ENCODE data around the gene HTT.

Gene HTT

DNA sequence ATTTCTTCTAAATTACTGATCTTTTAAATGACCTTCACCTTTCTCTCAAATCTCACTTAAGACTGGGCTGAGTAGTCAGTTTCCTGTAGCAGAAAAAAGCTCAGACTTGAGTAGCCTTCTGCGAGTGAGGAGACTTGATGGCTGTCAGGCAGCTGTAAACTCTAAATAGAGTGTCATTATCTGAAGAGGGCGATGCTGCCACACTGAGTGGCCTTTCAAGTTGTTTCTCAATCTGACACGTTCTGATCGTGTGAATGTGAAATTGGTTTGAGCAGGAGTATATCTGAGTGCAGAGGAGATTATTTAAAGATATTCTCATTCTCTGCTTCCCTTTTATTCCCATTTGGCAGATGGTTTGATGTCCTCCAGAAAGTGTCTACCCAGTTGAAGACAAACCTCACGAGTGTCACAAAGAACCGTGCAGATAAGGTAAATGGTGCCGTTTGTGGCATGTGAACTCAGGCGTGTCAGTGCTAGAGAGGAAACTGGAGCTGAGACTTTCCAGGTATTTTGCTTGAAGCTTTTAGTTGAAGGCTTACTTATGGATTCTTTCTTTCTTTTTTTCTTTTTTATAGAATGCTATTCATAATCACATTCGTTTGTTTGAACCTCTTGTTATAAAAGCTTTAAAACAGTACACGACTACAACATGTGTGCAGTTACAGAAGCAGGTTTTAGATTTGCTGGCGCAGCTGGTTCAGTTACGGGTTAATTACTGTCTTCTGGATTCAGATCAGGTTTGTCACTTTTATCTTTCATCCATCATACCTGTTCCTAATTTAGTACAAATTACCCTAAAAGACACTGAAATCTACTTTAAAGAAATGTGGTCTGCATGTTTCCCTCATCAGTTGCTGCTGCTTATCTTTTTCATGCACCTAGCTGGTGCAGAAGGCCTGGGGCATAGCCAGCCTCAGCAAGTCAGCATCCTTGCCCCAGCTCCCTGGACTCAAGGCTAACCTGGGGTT, 100.2 kb downstream of the HTT start:
- DNase-seq (ENCODE audit: low read depth in 2 of 2), result no peak

GRCh38 chr4:3176367-3177229, 102.1 kb downstream of the HTT start:
- no peak for DNase-seq (ENCODE audit: low read depth in 2 of 2)

DNA sequence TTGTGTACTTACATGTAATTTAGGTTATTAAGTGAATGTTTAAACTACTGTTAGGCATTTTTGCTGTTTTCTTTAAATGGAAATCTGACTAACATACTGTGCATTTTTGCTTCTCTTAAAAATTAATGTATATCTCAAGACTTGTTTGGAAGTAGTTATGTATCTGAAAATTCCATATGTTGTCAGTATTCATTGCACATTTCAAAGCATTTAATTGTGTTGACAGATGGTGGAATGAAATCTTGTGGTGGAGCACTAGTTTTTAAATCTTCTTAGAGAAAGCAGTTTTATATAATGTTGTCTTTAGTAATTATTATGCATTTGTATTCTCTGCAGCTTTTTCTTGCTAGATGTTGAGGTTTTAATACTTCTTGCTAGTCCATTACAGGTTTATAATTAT, 102.9 kb downstream of the HTT start:
- no peak for DNase-seq (ENCODE audit: low read depth in 2 of 2)

DNA sequence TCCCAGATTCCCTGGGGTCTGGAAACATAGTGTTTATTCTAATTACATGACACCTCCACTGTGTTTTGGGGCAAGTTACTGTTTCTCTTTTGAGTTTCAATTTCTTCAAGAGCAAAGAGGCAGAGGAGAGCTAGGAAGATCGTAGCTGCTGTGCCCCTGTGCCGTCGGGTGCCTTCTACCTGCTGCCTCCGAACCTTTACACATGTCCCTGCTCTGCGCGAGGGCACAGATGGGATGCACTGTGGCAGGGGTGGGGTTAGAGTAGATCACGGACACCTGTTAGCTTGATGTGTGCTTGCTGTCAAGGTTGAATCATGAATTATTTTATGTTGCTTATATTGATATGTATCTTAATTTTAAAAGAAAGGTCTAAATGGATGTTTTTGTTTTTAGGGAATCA, 103.4 kb downstream of the HTT start:
- DNase-seq (ENCODE audit: low read depth in 2 of 2), result no peak

- no peak for DNase-seq (ENCODE audit: low read depth in 2 of 2)
Measured at GRCh38 chr4:3178351-3178750, 103.9 kb downstream of the HTT start.

DNA sequence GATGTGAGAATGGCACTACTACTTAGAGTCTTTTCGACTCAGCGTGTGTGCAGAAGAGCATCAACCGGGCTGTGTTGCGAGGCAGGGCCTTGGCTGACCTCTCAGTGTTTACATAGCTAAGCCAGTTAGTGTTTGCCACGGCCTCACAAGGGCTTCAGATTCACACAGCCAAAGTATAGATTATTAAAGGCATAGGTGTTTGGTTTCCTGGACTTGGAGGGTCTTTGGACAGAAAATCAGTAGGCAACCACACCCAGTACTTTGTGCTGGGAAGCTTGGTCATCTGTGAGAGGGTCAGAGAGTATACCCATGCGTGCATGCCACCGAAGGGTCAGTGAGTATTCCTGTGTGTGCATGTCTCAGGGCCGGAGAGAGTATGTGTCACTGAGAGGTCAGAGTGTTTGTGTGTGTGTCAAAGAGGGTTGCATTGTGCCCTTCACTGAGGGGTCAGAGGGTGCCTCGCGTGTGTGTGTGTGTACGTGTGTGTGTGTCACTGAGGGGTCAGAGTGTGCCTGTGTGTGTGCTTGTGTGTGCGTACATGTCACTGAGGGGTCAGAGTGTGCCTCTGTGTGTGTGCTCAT, 104.7 kb downstream of the HTT start:
- no peak for DNase-seq (ENCODE audit: low read depth in 2 of 2)

- DNase-seq (ENCODE audit: low read depth in 2 of 2), result no peak
Measured at GRCh38 chr4:3183008-3183407, 108.5 kb downstream of the HTT start.

- no peak for DNase-seq (ENCODE audit: low read depth in 2 of 2)
Measured at GRCh38 chr4:3184725-3185124, 110.2 kb downstream of the HTT start.

- no peak for DNase-seq (ENCODE audit: low read depth in 2 of 2)
Measured at GRCh38 chr4:3186609-3187008, 112.1 kb downstream of the HTT start.

DNA sequence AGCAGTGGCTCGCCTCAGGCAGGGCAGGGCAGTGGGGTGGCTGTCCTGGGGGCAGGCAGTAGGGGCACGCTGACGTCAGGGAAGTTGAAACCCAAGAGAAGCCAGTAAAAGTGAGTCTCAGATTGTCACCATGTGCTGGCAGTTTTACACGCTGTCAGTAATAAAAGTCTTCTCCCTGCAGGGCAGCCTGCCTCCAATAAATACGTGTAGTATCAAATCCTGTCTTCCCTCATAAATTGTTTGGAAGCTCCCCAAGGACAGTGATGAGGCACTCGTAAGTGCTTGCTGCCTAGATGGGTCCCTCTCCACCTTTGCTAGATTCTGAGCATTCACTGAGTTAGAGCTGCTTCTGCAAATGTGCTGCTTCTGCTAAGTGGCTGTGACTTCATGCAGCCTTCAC, 113.6 kb downstream of the HTT start:
- DNase-seq (ENCODE audit: low read depth in 2 of 2), result no peak

DNA sequence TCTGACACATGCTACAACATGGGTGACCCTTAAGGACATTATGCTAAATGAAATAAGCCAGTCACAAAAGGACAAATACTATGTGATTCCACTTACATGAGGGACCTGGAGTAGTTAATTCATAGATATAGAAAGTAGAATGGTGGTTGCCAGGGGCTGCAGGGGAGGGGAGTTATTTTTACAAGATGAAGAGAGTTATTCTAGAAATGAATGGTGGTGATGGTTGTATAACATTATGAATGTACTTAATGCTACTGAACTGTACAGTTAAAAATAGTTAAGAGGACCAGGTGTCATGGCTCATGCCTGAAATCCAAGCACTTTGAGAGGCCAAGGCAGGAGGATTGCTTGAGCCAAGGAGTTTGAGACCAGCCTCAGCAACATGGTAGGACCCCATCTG, 115.0 kb downstream of the HTT start:
- no peak for DNase-seq (ENCODE audit: low read depth in 2 of 2)

DNA sequence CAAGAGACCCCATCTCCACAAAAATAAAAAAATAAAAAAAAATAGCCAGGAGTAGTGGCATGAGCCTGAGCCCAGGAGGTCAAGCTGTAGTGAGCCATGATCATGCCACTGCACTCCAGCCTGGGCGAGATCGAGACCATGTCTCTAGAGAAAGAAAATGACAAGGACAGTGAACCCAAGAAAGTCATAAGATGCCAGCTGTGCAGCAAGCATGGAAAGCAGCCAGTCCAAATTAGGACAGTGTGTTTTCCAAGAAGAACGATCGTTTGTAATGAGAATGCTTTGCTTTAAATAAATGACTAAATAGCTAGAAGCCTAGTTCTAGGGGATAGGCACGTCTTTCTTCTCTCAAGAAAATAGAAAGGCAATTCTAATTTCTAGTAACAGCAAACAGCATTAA, 116.1 kb downstream of the HTT start:
- DNase-seq (ENCODE audit: low read depth in 2 of 2), result no peak

DNA sequence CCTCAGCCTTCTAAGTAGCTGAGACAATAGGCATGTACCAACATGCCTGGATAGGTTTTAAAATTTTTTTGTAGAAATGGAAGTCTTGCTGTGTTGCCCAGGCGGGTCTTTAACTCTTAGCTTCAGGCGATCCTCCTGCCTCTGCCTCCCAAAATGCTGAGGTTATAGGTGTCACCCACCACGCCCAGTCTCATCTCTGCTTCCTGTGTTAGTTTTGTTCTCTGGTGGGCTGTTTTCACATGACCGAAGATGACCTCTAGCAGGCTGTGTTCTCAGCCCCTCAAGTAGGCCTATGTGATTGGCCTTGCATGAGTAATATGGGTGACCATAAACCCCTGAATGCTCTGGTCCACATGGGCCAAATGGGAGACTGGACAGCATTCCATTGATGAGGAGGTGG, 117.7 kb downstream of the HTT start:
- DNase-seq (ENCODE audit: low read depth in 2 of 2), result no peak

DNA sequence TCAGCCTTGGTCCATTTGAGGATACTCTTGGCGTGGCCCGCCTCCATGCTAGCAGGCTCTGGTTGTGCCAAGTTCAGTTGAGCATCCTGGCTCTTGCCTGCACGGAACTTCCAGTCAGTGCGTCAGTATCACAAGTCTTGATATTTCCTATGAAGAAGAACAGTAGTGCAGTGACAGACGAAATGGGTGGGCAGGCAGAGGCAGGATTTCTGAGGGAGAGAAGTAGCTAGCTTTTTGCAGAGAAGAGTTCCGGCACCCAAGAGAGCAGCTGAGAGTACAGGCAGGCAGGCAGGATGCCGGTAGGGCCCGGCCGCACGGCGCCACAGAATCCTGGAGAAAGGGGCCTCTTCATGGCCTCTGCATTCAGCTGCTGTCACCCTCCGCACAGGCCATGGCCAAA, 118.3 kb downstream of the HTT start:
- no peak for DNase-seq (ENCODE audit: low read depth in 2 of 2)

GRCh38 chr4:3193531-3194203, 119.2 kb downstream of the HTT start:
- DNase-seq (ENCODE audit: low read depth in 2 of 2), result no peak

GRCh38 chr4:3196670-3197359, 122.3 kb downstream of the HTT start:
- no peak for DNase-seq (ENCODE audit: low read depth in 2 of 2)

DNA sequence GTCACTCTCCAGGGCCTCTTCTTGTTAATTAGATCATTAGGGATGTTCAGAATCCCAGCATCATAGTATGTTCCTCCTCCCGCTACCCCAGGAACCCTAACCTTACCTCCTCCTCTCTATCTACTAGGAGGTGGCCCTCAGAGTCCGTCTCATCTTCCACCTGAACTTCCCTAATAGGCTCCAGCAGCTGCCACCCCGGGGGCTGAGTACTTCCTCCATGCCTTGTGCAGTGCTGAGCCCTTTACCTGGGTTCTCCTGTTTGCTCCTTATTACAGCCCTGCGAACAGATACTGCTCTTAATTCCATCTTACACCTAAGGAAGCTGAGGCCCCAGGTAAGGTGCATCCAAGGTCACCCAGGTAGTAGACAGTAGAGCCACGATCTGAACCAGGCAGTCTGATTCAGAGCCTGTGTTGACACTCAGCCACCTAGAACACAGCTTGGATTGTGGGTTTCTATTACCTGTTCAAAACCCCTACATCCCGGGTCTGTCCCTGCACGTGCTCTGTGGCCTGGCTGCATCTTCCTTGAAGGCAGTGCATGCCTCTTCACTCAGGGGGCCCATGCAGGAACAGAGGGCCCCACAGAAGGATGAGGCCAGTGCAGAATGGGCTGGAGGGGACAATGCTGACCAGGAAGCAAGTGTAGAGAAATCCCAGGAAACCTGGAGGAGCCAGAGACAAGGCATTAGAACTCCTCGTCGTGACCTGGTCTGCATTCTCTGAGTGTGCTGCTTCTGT, 123.1 kb downstream of the HTT start:
- no peak for DNase-seq (ENCODE audit: low read depth in 2 of 2)

- no peak for DNase-seq (ENCODE audit: low read depth in 2 of 2)
Measured at GRCh38 chr4:3198906-3199305, 124.4 kb downstream of the HTT start.

DNA sequence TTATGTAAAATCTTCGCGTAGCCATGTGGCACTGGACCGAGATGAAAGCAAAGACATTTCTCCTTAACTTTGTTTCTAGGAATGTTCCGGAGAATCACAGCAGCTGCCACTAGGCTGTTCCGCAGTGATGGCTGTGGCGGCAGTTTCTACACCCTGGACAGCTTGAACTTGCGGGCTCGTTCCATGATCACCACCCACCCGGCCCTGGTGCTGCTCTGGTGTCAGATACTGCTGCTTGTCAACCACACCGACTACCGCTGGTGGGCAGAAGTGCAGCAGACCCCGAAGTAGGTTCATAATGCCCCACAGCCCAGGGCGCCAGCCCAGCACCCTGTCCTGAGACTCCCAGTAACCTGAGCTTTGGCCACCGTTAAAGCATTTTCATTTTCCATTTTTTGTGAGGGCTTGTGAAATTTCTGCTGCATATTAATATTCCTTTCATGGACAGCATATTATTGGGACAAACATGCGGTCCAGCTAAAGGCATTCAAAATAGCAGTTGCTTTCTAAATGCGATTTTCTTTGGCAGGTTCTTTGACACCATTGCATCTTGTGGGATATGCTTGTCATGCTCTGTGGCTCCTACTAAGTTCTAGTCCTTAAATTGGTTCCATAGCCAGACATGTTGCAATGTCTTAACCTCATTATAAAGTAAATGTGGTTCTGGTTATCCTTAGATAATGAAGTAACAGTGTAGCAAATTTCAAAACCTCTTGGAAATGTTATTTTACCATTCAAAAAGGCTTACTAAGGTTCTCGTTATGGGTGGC, 125.4 kb downstream of the HTT start:
- no peak for DNase-seq (ENCODE audit: low read depth in 2 of 2)

Data from stimulated activated CD4-positive, alpha-beta T cell treated with anti-CD3 and anti-CD28 coated beads, Interleukin-4, amount 100 ng/mL, for 48 hours (primary cell).